GM12878 (cell line): ENCODE data around the gene TSFM. TPM values are rescaled to one million over a fixed set of nuclear protein-coding genes. Genes with fewer than 3 reads are reported as not detected.

Experiments used
- ATAC-seq: fragments of 200-7000 bp; cut with Tn5 transposase; 3 replicates; pipeline ENCODE4 v1.9.1; 2020; ENCODE audit warnings: mild to moderate bottlenecking, moderate library complexity
- BruUV-seq: library from RNA; stranded (reverse); fragments of 400-500 nt; replicated peaks from 2 replicates; lab custom pipeline; 2021; lab: Mats Ljungman, UMichigan
- CTCF ChIA-PET: fragments of 300-600 bp; sonication (Branson Sonifier 250); formaldehyde crosslinking; extraction: SDS; loops from one replicate; lab custom pipeline; 2021; ENCODE audit warnings: inconsistent platforms; lab: Yijun Ruan, JAX
- POLR2A ChIA-PET: fragments of 350-600 bp; formaldehyde crosslinking; extraction: SDS; loops from one replicate; lab custom pipeline; 2021; ENCODE audit warnings: inconsistent platforms; lab: Charles Lee
- RAD21 ChIA-PET: fragments of 300-600 bp; sonication (Branson Sonifier 250); formaldehyde crosslinking; loops from one replicate; lab custom pipeline; 2023; ENCODE audit warnings: antibody characterized with exemption; ENCODE audit not compliant: unreplicated experiment; lab: Charles Lee
- SMC1A ChIA-PET: fragments of 300-600 bp; sonication (Branson Sonifier 250); formaldehyde crosslinking; loops from one replicate; lab custom pipeline; 2023; ENCODE audit not compliant: unreplicated experiment, uncharacterized antibody; lab: Charles Lee
- DNase-seq: peaks from one replicate; pipeline ENCODE4 v3.0.0-alpha.2; 2011; ENCODE audit warnings: low read depth, low spot score
- FAIRE-seq: peaks from 3 replicates; lab custom pipeline; 2011; peaks lifted over from hg19 to GRCh38; lab: Jason Lieb, UNC
- H2AFZ ChIP-seq: 2 replicates; pipeline ENCODE4 v1.6.0; 2011; ENCODE audit warnings: low read depth, low read length, control low read depth; ENCODE audit not compliant: control insufficient read depth
- H3K27ac ChIP-seq: 2 replicates; pipeline ENCODE4 v1.5.1; 2011; ENCODE audit warnings: control low read depth; ENCODE audit not compliant: control insufficient read depth, insufficient read depth
- H3K27me3 ChIP-seq, 2 experiments: replicated peaks in 1 of 2; 2 replicates each; pipeline versions ENCODE4 v1.6.0 to v1.6.1; 2011; ENCODE audit warnings: low read length in 1 of 2; ENCODE audit not compliant: control insufficient read depth in 2 of 2, insufficient read depth in 2 of 2
- H3K36me3 ChIP-seq, 2 experiments: 2 replicates each; pipeline ENCODE4 v1.5.1; 2011; ENCODE audit warnings: low read length in 1 of 2; ENCODE audit not compliant: control insufficient read depth in 2 of 2, insufficient read depth in 2 of 2
- H3K4me1 ChIP-seq: 2 replicates; pipeline ENCODE4 v1.6.1; 2011; ENCODE audit warnings: mild to moderate bottlenecking, low read length, moderate library complexity, mixed read lengths; ENCODE audit not compliant: control insufficient read depth, insufficient read depth
- H3K4me2 ChIP-seq: 2 replicates; pipeline ENCODE4 v1.6.0; 2011; ENCODE audit warnings: control low read depth; ENCODE audit not compliant: control insufficient read depth, insufficient read depth
- H3K4me3 ChIP-seq: fragments of 200-600 bp; sonication (generic); 2 replicates; pipeline ENCODE4 v1.5.1; 2016
- H3K79me2 ChIP-seq: 2 replicates; pipeline ENCODE4 v1.6.0; 2011; ENCODE audit warnings: low read length; ENCODE audit not compliant: control insufficient read depth, insufficient read depth
- H3K9ac ChIP-seq: 2 replicates; pipeline ENCODE4 v1.8.0; 2011; ENCODE audit warnings: low read length, control low read depth, mixed read lengths; ENCODE audit not compliant: control insufficient read depth, insufficient read depth
- H3K9me3 ChIP-seq: replicated peaks from 3 replicates; pipeline ENCODE4 v1.5.1; 2011; ENCODE audit warnings: mild to moderate bottlenecking, low read length; ENCODE audit not compliant: control insufficient read depth, insufficient read depth
- H4K20me1 ChIP-seq: 2 replicates; pipeline ENCODE4 v1.6.0; 2011; ENCODE audit not compliant: control insufficient read depth, insufficient read depth
- BRCA1 ChIP-seq: IDR thresholded peaks from 2 replicates; pipeline ENCODE4 v1.6.1; 2011; ENCODE audit warnings: low read depth, low read length, improper control_type of control experiment
- CBFB ChIP-seq: IDR thresholded peaks from 2 replicates; pipeline ENCODE4 v1.6.1; 2016; ENCODE audit warnings: antibody characterized with exemption, low read depth
- DPF2 ChIP-seq: fragments of 450-650 bp; IDR thresholded peaks from 2 replicates; pipeline ENCODE4 v1.6.1; 2017; ENCODE audit warnings: mild to moderate bottlenecking
- LARP7 ChIP-seq: fragments of 450-650 bp; IDR thresholded peaks from 2 replicates; pipeline ENCODE4 v1.6.1; 2017; ENCODE audit warnings: mild to moderate bottlenecking
- WGBS: methylation state at CpG from one replicate; pipeline ENCODE4 v1.1.6; 2016; ENCODE audit warnings: low lambda C conversion rate; ENCODE audit not compliant: insufficient replicate concordance, insufficient coverage; ENCODE audit errors: missing lambda C conversion rate; 5-methylcytosine and 5-hydroxymethylcytosine counted together
- in situ Hi-C: fragments of 300-500 bp; cut with MboI; formaldehyde crosslinking; loops from 9 replicates; pipeline ENCODE4 v1.14.3; 2018; ENCODE audit warnings: mixed read lengths
- intact Hi-C: fragments of 100-400 bp; cut with micrococcal nuclease; formaldehyde crosslinking; loops from one replicate; pipeline ENCODE4 v1.14.2; 2022; ENCODE audit not compliant: unreplicated experiment
- polyA plus RNA-seq, 11 experiments: library from polyadenylated mRNA; depleted of rRNA in 4 of 11; unstranded in 6 of 11; stranded (reverse) in 5 of 11; fragments of >200 nt; fragmentation: Nextera tagmentation in 4 of 11; fragmentation: Illumina TruSeq in 1 of 11; extraction: Ambion mirVana in 4 of 11; extraction: Trizol in 1 of 11; gene quantifications; 1 replicate in 1 of 11; 2 replicates in 10 of 11; pipeline versions ENCODE4 v1.2.1 to v1.2.3, GENCODE V29; 2011 to 2016; ENCODE audit warnings: inconsistent platforms in 2 of 11, missing spikeins in 2 of 11, low read depth in 1 of 11
- total RNA-seq, 4 experiments: library from RNA; depleted of rRNA in 3 of 4; stranded (reverse); fragments of >200 nt in 3 of 4; fragmentation: Illumina TruSeq in 1 of 4; extraction: Trizol in 1 of 4; gene quantifications; 2 replicates each; pipeline versions ENCODE4 v1.2.1 to v1.2.3, GENCODE V29; 2013 to 2021
- TF ChIP-seq, protein P1 (sequence below): fragments of 450-650 bp; IDR thresholded peaks from 2 replicates; pipeline ENCODE4 v1.6.1; 2014; ENCODE audit warnings: mild to moderate bottlenecking
- TF ChIP-seq, protein P2 (sequence below): fragments of 450-650 bp; IDR thresholded peaks from 2 replicates; pipeline ENCODE4 v1.6.1; 2016; ENCODE audit warnings: mild to moderate bottlenecking, moderate library complexity, borderline replicate concordance
- TF ChIP-seq, protein P3 (sequence below): fragments of 450-650 bp; conservative IDR thresholded peaks from 2 replicates; pipeline ENCODE4 v1.6.1; 2017; ENCODE audit warnings: mild to moderate bottlenecking, moderate library complexity

TSFM gene
- total and polyA plus RNA-seq, 10 of the 15 experiments (the other 5 are each of a cell fraction or from before 2014, with no cell fraction given): 36.7 to 132 (median 45.6) TPM

DNA sequence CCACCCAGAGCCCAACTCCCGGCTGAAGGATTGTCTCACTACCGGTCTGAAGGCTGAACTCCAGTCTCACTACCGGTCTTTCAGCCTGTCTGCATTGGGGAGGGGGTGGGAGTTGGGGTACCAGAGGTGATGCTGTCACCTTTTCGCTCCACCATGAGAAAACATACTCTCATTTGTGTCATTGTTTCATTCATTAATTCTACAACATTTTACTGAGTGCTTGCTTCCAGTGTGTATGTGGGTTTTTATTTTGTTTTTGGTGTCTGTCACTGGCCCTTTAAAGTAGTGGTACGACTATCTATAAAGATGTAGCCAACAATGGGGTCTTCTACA, 30.0 kb upstream of the TSFM start:
- Histone ChIP-seq H3K27me3 (no peaks in the 10 kb centered on the region), H3K4me1 (peaks cover 27% of the 10 kb centered on the region), H3K79me2 (peaks cover 30% of the 10 kb centered on the region), H3K27ac (no peak overlapping the region), H3K4me2 (peak overlapping the region; percentile 77), H3K9ac (no peak overlapping the region), H3K4me3 (peak overlapping the region; percentile 63; the same call in 1 of the 2 replicates), H4K20me1 (no peaks in the 10 kb centered on the region), H2AFZ (peak overlapping the region; percentile 57), H3K9me3 (no peaks in the 10 kb centered on the region), H3K36me3 (peaks cover 6 to 8% of the 10 kb centered on the region in 2 experiments)
- FAIRE-seq: no peak
- no peak for DNase-seq
- WGBS: 0% methylated on average over 5 of the region's 5 CpGs
- TF ChIP-seq LARP7: 0 out of 2 replicates have a peak, but pooled peaks have one; percentile 10
- TF ChIP-seq, protein P1, sequence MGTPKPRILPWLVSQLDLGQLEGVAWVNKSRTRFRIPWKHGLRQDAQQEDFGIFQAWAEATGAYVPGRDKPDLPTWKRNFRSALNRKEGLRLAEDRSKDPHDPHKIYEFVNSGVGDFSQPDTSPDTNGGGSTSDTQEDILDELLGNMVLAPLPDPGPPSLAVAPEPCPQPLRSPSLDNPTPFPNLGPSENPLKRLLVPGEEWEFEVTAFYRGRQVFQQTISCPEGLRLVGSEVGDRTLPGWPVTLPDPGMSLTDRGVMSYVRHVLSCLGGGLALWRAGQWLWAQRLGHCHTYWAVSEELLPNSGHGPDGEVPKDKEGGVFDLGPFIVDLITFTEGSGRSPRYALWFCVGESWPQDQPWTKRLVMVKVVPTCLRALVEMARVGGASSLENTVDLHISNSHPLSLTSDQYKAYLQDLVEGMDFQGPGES: no peak
- RAD21 ChIA-PET: interaction anchor here (1.1 kb wide), 1 partner anchor 91 kb away, joined by 3 read pairs; no protein-coding TSS in a partner anchor
- SMC1A ChIA-PET: no interaction called here
- intact Hi-C loops (loop anchor here (10.0 kb wide), 1 partner anchor 278 kb away; the partner anchor contains the start of gene ARHGAP9), in situ Hi-C loops (no loop called here)
- CTCF ChIA-PET: interaction anchor here (0.7 to 1.2 kb wide), 2 partner anchors 9 to 143 kb away, joined by 3 read pairs; no protein-coding TSS in a partner anchor
- BruUV-seq: no TSS peak
- POLR2A ChIA-PET: interaction anchor here (0.6 to 1.2 kb wide), 2 partner anchors 11 to 29 kb away, joined by 4 to 18 read pairs; no protein-coding TSS in a partner anchor
- no peak for ATAC-seq

DNA sequence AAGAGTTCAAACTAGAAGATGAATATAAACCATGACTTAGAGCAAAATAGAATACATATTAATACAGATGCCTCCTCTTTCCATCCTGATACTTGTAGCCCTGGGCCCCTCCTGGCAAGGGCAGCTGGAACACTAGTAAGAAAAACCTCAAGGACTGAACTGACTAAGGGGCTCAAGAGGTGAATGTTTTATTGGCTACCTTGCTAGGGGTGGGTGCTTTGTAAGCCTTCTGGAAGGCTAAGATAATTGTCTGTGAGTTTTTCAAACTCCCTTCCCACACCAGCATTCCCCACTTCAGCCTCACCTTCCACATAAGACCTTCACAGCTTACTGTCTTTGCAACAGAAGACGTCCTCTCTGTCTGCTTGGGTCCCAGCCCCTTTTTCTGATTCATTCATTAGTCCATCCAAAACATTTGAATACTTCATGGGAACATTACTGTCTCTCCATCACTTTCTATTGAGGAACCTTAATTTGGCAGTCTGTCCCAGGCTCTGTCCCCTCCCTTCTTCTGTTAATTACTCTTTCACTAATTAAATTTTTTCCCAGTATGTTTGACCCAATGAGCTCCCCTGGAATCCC, 28.7 kb upstream of the TSFM start:
- SMC1A ChIA-PET: interaction anchor here (1.4 kb wide), 1 partner anchor 12 kb away, joined by 5 read pairs; no protein-coding TSS in a partner anchor
- Histone ChIP-seq H3K4me3 (0 out of 2 replicates have a peak overlapping the region, but pooled peaks have one; percentile 68), H2AFZ (peak overlapping the region; percentile 42)
- TF ChIP-seq, protein P2, sequence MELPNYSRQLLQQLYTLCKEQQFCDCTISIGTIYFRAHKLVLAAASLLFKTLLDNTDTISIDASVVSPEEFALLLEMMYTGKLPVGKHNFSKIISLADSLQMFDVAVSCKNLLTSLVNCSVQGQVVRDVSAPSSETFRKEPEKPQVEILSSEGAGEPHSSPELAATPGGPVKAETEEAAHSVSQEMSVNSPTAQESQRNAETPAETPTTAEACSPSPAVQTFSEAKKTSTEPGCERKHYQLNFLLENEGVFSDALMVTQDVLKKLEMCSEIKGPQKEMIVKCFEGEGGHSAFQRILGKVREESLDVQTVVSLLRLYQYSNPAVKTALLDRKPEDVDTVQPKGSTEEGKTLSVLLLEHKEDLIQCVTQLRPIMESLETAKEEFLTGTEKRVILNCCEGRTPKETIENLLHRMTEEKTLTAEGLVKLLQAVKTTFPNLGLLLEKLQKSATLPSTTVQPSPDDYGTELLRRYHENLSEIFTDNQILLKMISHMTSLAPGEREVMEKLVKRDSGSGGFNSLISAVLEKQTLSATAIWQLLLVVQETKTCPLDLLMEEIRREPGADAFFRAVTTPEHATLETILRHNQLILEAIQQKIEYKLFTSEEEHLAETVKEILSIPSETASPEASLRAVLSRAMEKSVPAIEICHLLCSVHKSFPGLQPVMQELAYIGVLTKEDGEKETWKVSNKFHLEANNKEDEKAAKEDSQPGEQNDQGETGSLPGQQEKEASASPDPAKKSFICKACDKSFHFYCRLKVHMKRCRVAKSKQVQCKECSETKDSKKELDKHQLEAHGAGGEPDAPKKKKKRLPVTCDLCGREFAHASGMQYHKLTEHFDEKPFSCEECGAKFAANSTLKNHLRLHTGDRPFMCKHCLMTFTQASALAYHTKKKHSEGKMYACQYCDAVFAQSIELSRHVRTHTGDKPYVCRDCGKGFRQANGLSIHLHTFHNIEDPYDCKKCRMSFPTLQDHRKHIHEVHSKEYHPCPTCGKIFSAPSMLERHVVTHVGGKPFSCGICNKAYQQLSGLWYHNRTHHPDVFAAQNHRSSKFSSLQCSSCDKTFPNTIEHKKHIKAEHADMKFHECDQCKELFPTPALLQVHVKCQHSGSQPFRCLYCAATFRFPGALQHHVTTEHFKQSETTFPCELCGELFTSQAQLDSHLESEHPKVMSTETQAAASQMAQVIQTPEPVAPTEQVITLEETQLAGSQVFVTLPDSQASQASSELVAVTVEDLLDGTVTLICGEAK: no peak
- TF ChIP-seq CBFB (no peak), BRCA1 (no peak), DPF2 (no peak)
- TF ChIP-seq, protein P3, sequence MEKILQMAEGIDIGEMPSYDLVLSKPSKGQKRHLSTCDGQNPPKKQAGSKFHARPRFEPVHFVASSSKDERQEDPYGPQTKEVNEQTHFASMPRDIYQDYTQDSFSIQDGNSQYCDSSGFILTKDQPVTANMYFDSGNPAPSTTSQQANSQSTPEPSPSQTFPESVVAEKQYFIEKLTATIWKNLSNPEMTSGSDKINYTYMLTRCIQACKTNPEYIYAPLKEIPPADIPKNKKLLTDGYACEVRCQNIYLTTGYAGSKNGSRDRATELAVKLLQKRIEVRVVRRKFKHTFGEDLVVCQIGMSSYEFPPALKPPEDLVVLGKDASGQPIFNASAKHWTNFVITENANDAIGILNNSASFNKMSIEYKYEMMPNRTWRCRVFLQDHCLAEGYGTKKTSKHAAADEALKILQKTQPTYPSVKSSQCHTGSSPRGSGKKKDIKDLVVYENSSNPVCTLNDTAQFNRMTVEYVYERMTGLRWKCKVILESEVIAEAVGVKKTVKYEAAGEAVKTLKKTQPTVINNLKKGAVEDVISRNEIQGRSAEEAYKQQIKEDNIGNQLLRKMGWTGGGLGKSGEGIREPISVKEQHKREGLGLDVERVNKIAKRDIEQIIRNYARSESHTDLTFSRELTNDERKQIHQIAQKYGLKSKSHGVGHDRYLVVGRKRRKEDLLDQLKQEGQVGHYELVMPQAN: no peak

More for the DNA sequence above, 28.7 kb upstream of the TSFM start:
- no peaks in the 10 kb centered on the region for H3K27me3 ChIP-seq
- peak overlapping the region; percentile 61; the same call in 1 of the 2 replicates for H3K4me2 ChIP-seq
- ATAC-seq (no peak), DNase-seq (no peak), FAIRE-seq (no peak)
- intact Hi-C loops (loop anchor here (10.0 kb wide), 1 partner anchor 279 kb away; the partner anchor contains the start of gene ARHGAP9), in situ Hi-C loops (no loop called here)
- peaks cover 30% of the 10 kb centered on the region for H3K79me2 ChIP-seq
- no peak overlapping the region; the same call in 1 of the 2 replicates for H3K9ac ChIP-seq
- no TSS peak for BruUV-seq
- H3K36me3 ChIP-seq: peaks cover 3 to 5% of the 10 kb centered on the region in 2 experiments; a peak in 3 of 4 replicates
- 45% methylated on average over 1 of the region's 1 CpG for WGBS
- ChIA-PET CTCF (interaction anchor here (0.6 to 4.7 kb wide), 3 partner anchors 14 to 30 kb away, joined by 3 to 62 read pairs (median 3); partner anchors contain the start of gene CYP27B1), RAD21 (no interaction called here), POLR2A (interaction anchor here (0.7 to 1.2 kb wide), 2 partner anchors 9 to 147 kb away, joined by 3 to 5 read pairs; partner anchors contain the start of gene TSPAN31)
- no peaks in the 10 kb centered on the region for H4K20me1 ChIP-seq
- no peak overlapping the region for H3K27ac ChIP-seq
- H3K9me3 ChIP-seq: no peaks in the 10 kb centered on the region; the same call in 2 of the 3 replicates
- peaks cover 27% of the 10 kb centered on the region for H3K4me1 ChIP-seq
